Natural killer cell (primary cell): ENCODE data around the gene METTL17. TPM values are rescaled to one million over a fixed set of nuclear protein-coding genes. Genes with fewer than 3 reads are reported as not detected.
"Not testable (repeated sequence)": the region's sequence is repeated elsewhere in the genome, so short reads cannot be mapped to it uniquely, and the experiment has no call there.

Experiments
- ATAC-seq, 3 donors: fragments of 150-1000 bp in 2 of 3; fragments of 200-7000 bp in 1 of 3; cut with Tn5 transposase; 1 replicate in 1 of 3; 2 replicates in 2 of 3; pipeline ENCODE4 v1.10.0; 2021; ENCODE audit warnings: mild to moderate bottlenecking in 2 of 3, moderate library complexity in 2 of 3
- DNase-seq, 2 donors: peaks; one replicate each; pipeline versions ENCODE4 v3.0.0 to v3.0.0-alpha.2; 2013 to 2021; ENCODE audit warnings: mixed read lengths in 1 of 2
- H3K27ac ChIP-seq: one replicate; pipeline ENCODE4 v1.5.1; 2013; ENCODE audit warnings: mild to moderate bottlenecking, low read length
- H3K27me3 ChIP-seq: one replicate; pipeline ENCODE4 v1.6.1; 2013; ENCODE audit warnings: low read length; ENCODE audit not compliant: control insufficient read depth, insufficient read depth
- H3K36me3 ChIP-seq: one replicate; pipeline ENCODE4 v1.6.1; 2013; ENCODE audit warnings: low read length; ENCODE audit not compliant: control insufficient read depth, insufficient read depth
- H3K4me1 ChIP-seq: one replicate; pipeline ENCODE4 v1.6.1; 2013; ENCODE audit warnings: low read length; ENCODE audit not compliant: control insufficient read depth, insufficient read depth
- H3K4me3 ChIP-seq: one replicate; pipeline ENCODE4 v1.5.1; 2013; ENCODE audit warnings: low read length
- H3K9me3 ChIP-seq: one replicate; pipeline ENCODE4 v1.6.1; 2013; ENCODE audit warnings: low read length; ENCODE audit not compliant: control insufficient read depth, insufficient read depth
- H3K27ac Mint-ChIP-seq, 2 donors: one replicate each; pipeline ENCODE4 v1.8.0; 2022; ENCODE audit warnings: mild to moderate bottlenecking in 2 of 2, mixed read lengths in 2 of 2, moderate library complexity in 1 of 2
- H3K27me3 Mint-ChIP-seq, 2 donors: one replicate each; pipeline ENCODE4 v1.8.0; 2022; ENCODE audit warnings: low read depth in 2 of 2, mixed read lengths in 2 of 2
- H3K36me3 Mint-ChIP-seq: one replicate; pipeline ENCODE4 v1.8.0; 2022; ENCODE audit warnings: mixed read lengths
- H3K4me1 Mint-ChIP-seq, 2 donors: one replicate each; pipeline ENCODE4 v1.8.0; 2022; ENCODE audit warnings: mixed read lengths in 2 of 2
- H3K4me3 Mint-ChIP-seq: one replicate; pipeline ENCODE4 v1.8.0; 2022; ENCODE audit warnings: mild to moderate bottlenecking, moderate library complexity, mixed read lengths
- H3K9me3 Mint-ChIP-seq, 2 donors: one replicate each; pipeline ENCODE4 v1.8.0; 2022; ENCODE audit warnings: mixed read lengths in 2 of 2
- CTCF ChIP-seq: fragments of 200-600 bp; IDR thresholded peaks from one replicate; pipeline ENCODE4 v1.8.0; 2022; ENCODE audit warnings: antibody characterized with exemption
- WGBS: methylation state at CpG from one replicate; pipeline ENCODE4 v1.1.7; 2013; ENCODE audit warnings: missing lambda C conversion rate; ENCODE audit not compliant: insufficient coverage; 5-methylcytosine and 5-hydroxymethylcytosine counted together
- intact Hi-C: fragments of 100-400 bp; cut with micrococcal nuclease; formaldehyde crosslinking; loops from one replicate; pipeline ENCODE4 v1.14.2; 2022
- total RNA-seq, 4 donors: library from RNA; stranded (reverse); fragments of 120-200 nt in 1 of 4; gene quantifications; one replicate each; pipeline versions ENCODE4 v1.2.3 to v1.2.4, GENCODE V29; 2013 to 2022

METTL17 gene
- total RNA-seq = 10 to 100 TPM; 62.8 to 79.2 (median 74.1) TPM
- 92.2 TPM for total RNA-seq (2013)

GRCh38 chr14:20989787-20990600, at the start of gene METTL17:
Gene METTL17, plus strand, starts transcription at chr14:20989980. Its CDS starts 23 bp downstream, at chr14:20990003.
- no peak for TF ChIP-seq CTCF
- H3K27me3 Mint-ChIP-seq = no peaks in the 10 kb centered on the region
- under 1% methylated on average over 41 of the region's 42 CpGs for WGBS
- H3K9me3 Mint-ChIP-seq = no peaks in the 10 kb centered on the region
- peaks cover 16% of the 10 kb centered on the region for H3K4me1 ChIP-seq
- peak within 1 kb of the TSS; percentile 58 for H3K27ac ChIP-seq
- H3K4me3 Mint-ChIP-seq = peak within 1 kb of the TSS; percentile 91
- intact Hi-C loops = no loop called here
- H3K36me3 ChIP-seq = peaks cover 29% of the 10 kb centered on the region
- H3K36me3 Mint-ChIP-seq = peaks cover 6% of the 10 kb centered on the region
- peaks cover 22 to 31% of the 10 kb centered on the region in 2 donors for H3K4me1 Mint-ChIP-seq
- H3K4me3 ChIP-seq = peak within 1 kb of the TSS; percentile 74
- H3K27ac Mint-ChIP-seq = peak within 1 kb of the TSS; percentile 78 to 88
- no peaks in the 10 kb centered on the region for H3K27me3 ChIP-seq
- H3K9me3 ChIP-seq = no peaks in the 10 kb centered on the region
- DNase-seq (peak; percentile 62 to 94), ATAC-seq (peak; percentile 90 to 94 (median 93))

- H3K27me3 ChIP-seq, DNase-seq, H3K27ac ChIP-seq, H3K9me3 Mint-ChIP-seq, H3K9me3 ChIP-seq, H3K4me1 ChIP-seq, H3K36me3 Mint-ChIP-seq, H3K36me3 ChIP-seq, H3K27ac Mint-ChIP-seq, intact Hi-C loops, H3K4me1 Mint-ChIP-seq, H3K4me3 Mint-ChIP-seq, H3K4me3 ChIP-seq: not testable (repeated sequence)
- peak in 1 of 3 donors; percentile 46 for ATAC-seq
- WGBS = 5% methylated on average over 6 of the region's 6 CpGs
- peaks cover 16 to 22% of the 10 kb centered on the region in 2 donors for H3K27me3 Mint-ChIP-seq
These were observed 44.6 kb upstream of the METTL17 start for GRCh38 chr14:20945146-20945545.

- H3K4me3 Mint-ChIP-seq, H3K4me3 ChIP-seq, H3K27ac Mint-ChIP-seq, H3K9me3 Mint-ChIP-seq, H3K27me3 ChIP-seq, intact Hi-C loops, H3K36me3 Mint-ChIP-seq, H3K27ac ChIP-seq, H3K9me3 ChIP-seq, H3K4me1 ChIP-seq, DNase-seq, ATAC-seq, H3K4me1 Mint-ChIP-seq, H3K36me3 ChIP-seq: not testable (repeated sequence)
- H3K27me3 Mint-ChIP-seq = peaks cover 10% of the 10 kb centered on the region in 2 donors
- WGBS = 20% methylated on average over 1 of the region's 9 CpGs
These were observed 43.1 kb upstream of the METTL17 start for GRCh38 chr14:20946707-20947106.

- WGBS = 74% methylated on average over 3 of the region's 4 CpGs
- H3K4me3 Mint-ChIP-seq, H3K4me1 Mint-ChIP-seq, H3K27me3 ChIP-seq, H3K27ac ChIP-seq, H3K4me3 ChIP-seq, DNase-seq, intact Hi-C loops, H3K36me3 Mint-ChIP-seq, H3K4me1 ChIP-seq, H3K9me3 ChIP-seq, H3K27ac Mint-ChIP-seq, H3K36me3 ChIP-seq, H3K9me3 Mint-ChIP-seq: not testable (repeated sequence)
- peak in 1 of 3 donors; percentile 59 for ATAC-seq
- peaks cover 30 to 33% of the 10 kb centered on the region in 2 donors for H3K27me3 Mint-ChIP-seq
These were observed 34.8 kb upstream of the METTL17 start, which contains the start of gene RNASE2 for GRCh38 chr14:20954736-20955537. Gene RNASE2, plus strand, starts transcription at chr14:20955487. Its CDS starts 285 bp downstream, at chr14:20955772.

- H3K27ac ChIP-seq, H3K27ac Mint-ChIP-seq, H3K4me3 Mint-ChIP-seq, H3K36me3 ChIP-seq, intact Hi-C loops, H3K4me3 ChIP-seq, H3K9me3 Mint-ChIP-seq, H3K36me3 Mint-ChIP-seq, H3K27me3 ChIP-seq, DNase-seq, H3K9me3 ChIP-seq, H3K4me1 Mint-ChIP-seq, H3K4me1 ChIP-seq: not testable (repeated sequence)
- peaks cover 30 to 32% of the 10 kb centered on the region in 2 donors for H3K27me3 Mint-ChIP-seq
- WGBS = 18% methylated on average over 5 of the region's 5 CpGs
- ATAC-seq = peak in 1 of 3 donors; percentile 67
These were observed 34.3 kb upstream of the METTL17 start for GRCh38 chr14:20955538-20955873.
